IMR-90 (cell line): Measurements from ENCODE around the gene GRK5. TPM values are rescaled to one million over a fixed set of nuclear protein-coding genes. Genes with fewer than 3 reads are reported as not detected.

Source experiments
- ATAC-seq: fragments of 200-7000 bp; cut with Tn5 transposase; 2 replicates; pipeline ENCODE4 v1.9.1; 2020; ENCODE audit warnings: low read depth, mild to moderate bottlenecking, moderate library complexity
- BruUV-seq: library from RNA; stranded (reverse); fragments of 400-500 nt; replicated peaks from 2 replicates; lab custom pipeline; 2021; lab: Mats Ljungman, UMichigan
- CTCF ChIA-PET: fragments of 300-600 bp; formaldehyde crosslinking; extraction: SDS; loops from one replicate; lab custom pipeline; 2021; ENCODE audit warnings: antibody characterized with exemption; lab: Yijun Ruan, JAX
- POLR2A ChIA-PET: fragments of 300-600 bp; sonication (Branson Sonifier 250); formaldehyde crosslinking; loops from one replicate; lab custom pipeline; 2022; ENCODE audit warnings: antibody characterized with exemption; ENCODE audit not compliant: unreplicated experiment; lab: Charles Lee
- DNase-seq: peaks from one replicate; pipeline ENCODE4 v3.0.0; 2013
- H2AFZ ChIP-seq: replicated peaks from 2 replicates; pipeline ENCODE3; 2013; ENCODE audit warnings: low read length, mild to moderate bottlenecking; ENCODE audit not compliant: poor library complexity
- H2AK5ac ChIP-seq: 2 replicates; pipeline ENCODE4 v1.6.1; 2013; ENCODE audit warnings: low read depth, low read length, inconsistent platforms
- H2AK9ac ChIP-seq: replicated peaks from 2 replicates; pipeline ENCODE3; 2013; ENCODE audit warnings: mild to moderate bottlenecking, low read depth, low read length, moderate library complexity; ENCODE audit not compliant: poor library complexity
- H2BK120ac ChIP-seq: 2 replicates; pipeline ENCODE4 v1.6.1; 2013; ENCODE audit warnings: low read depth, low read length, inconsistent platforms
- H2BK15ac ChIP-seq: 3 replicates; pipeline ENCODE4 v1.6.1; 2013; ENCODE audit warnings: low read depth, low read length, inconsistent platforms
- H2BK20ac ChIP-seq: 2 replicates; pipeline ENCODE4 v1.6.1; 2013; ENCODE audit warnings: low read depth, mild to moderate bottlenecking, inconsistent platforms, low read length, moderate library complexity
- H2BK5ac ChIP-seq: 2 replicates; pipeline ENCODE4 v1.6.1; 2013; ENCODE audit warnings: mild to moderate bottlenecking, low read depth, low read length, inconsistent platforms; ENCODE audit not compliant: poor library complexity, severe bottlenecking
- H3K14ac ChIP-seq: replicated peaks from 2 replicates; pipeline ENCODE4 v1.6.1; 2013; ENCODE audit warnings: low read depth, low read length, inconsistent platforms
- H3K18ac ChIP-seq: 2 replicates; pipeline ENCODE4 v1.6.1; 2013; ENCODE audit warnings: low read depth, low read length, control low read depth
- H3K23ac ChIP-seq: 2 replicates; pipeline ENCODE4 v1.6.1; 2013; ENCODE audit warnings: low read depth, low read length, inconsistent platforms
- H3K27ac ChIP-seq: 2 replicates; pipeline ENCODE4 v1.5.1; 2013; ENCODE audit warnings: mild to moderate bottlenecking, control low read depth, low read length; ENCODE audit not compliant: insufficient read depth
- H3K27me3 ChIP-seq: 2 replicates; pipeline ENCODE4 v1.6.1; 2013; ENCODE audit warnings: low read length; ENCODE audit not compliant: control insufficient read depth, insufficient read depth
- H3K36me3 ChIP-seq: 2 replicates; pipeline ENCODE4 v1.6.1; 2013; ENCODE audit warnings: low read length, mixed read lengths; ENCODE audit not compliant: control insufficient read depth, insufficient read depth
- H3K4ac ChIP-seq: 2 replicates; pipeline ENCODE4 v1.6.1; 2013; ENCODE audit warnings: low read depth, low read length, inconsistent platforms
- H3K4me1 ChIP-seq: 2 replicates; pipeline ENCODE4 v1.6.1; 2013; ENCODE audit warnings: low read length, mixed read lengths; ENCODE audit not compliant: control insufficient read depth, insufficient read depth
- H3K4me2 ChIP-seq: 2 replicates; pipeline ENCODE4 v1.6.1; 2013; ENCODE audit warnings: low read depth, mild to moderate bottlenecking, control low read depth, low read length, moderate library complexity
- H3K4me3 ChIP-seq: 2 replicates; pipeline ENCODE4 v1.5.1; 2013; ENCODE audit warnings: low read depth, mild to moderate bottlenecking, control low read depth, low read length, moderate library complexity; ENCODE audit not compliant: insufficient read depth
- H3K56ac ChIP-seq: 2 replicates; pipeline ENCODE4 v1.6.1; 2013; ENCODE audit warnings: low read length, inconsistent platforms; ENCODE audit not compliant: insufficient read depth; ENCODE audit errors: extremely low read depth
- H3K79me1 ChIP-seq, 2 experiments: 2 replicates each; pipeline ENCODE4 v1.6.1; 2013; ENCODE audit warnings: low read length in 2 of 2, inconsistent platforms in 1 of 2, low read depth in 1 of 2
- H3K9ac ChIP-seq: 2 replicates; pipeline ENCODE4 v1.6.1; 2013; ENCODE audit warnings: low read depth, low read length, control low read depth
- H3K9me1 ChIP-seq: 2 replicates; pipeline ENCODE4 v1.6.1; 2013; ENCODE audit warnings: low read length, inconsistent platforms; ENCODE audit not compliant: insufficient read depth
- H3K9me3 ChIP-seq: 2 replicates; pipeline ENCODE4 v1.6.1; 2013; ENCODE audit warnings: low read length; ENCODE audit not compliant: control insufficient read depth, insufficient read depth
- H4K20me1 ChIP-seq: 2 replicates; pipeline ENCODE4 v1.6.1; 2013; ENCODE audit warnings: low read length, inconsistent platforms; ENCODE audit not compliant: insufficient read depth
- H4K5ac ChIP-seq: 2 replicates; pipeline ENCODE4 v1.6.1; 2013; ENCODE audit warnings: mild to moderate bottlenecking, low read depth, low read length, control low read depth
- H4K8ac ChIP-seq, 2 experiments: 2 replicates each; pipeline ENCODE4 v1.6.1; 2013; ENCODE audit warnings: low read depth in 2 of 2, low read length in 2 of 2, control low read depth in 1 of 2, inconsistent platforms in 1 of 2
- H4K91ac ChIP-seq: 2 replicates; pipeline ENCODE4 v1.6.1; 2013; ENCODE audit warnings: low read depth, low read length, inconsistent platforms; ENCODE audit not compliant: insufficient read depth
- CHD1 ChIP-seq: IDR thresholded peaks from 2 replicates; pipeline ENCODE4 v1.6.1; 2012; ENCODE audit warnings: low read depth, low read length, improper control_type of control experiment
- MAFK ChIP-seq: IDR thresholded peaks from 2 replicates; pipeline ENCODE4 v1.6.1; 2012; ENCODE audit warnings: low read depth, low read length, improper control_type of control experiment
- USF2 ChIP-seq: fragments of 150-350 bp; IDR thresholded peaks from 2 replicates; pipeline ENCODE4 v1.6.1; 2017; ENCODE audit warnings: mild to moderate bottlenecking, antibody characterized with exemption, low read length, low read depth
- WGBS, 2 experiments: methylation state at CpG; one replicate each; pipeline versions ENCODE4 v1.1.5 to v1.1.7; 2013; ENCODE audit warnings: missing lambda C conversion rate in 2 of 2; ENCODE audit not compliant: insufficient read length in 1 of 2; ENCODE audit errors: extremely low coverage in 2 of 2; 5-methylcytosine and 5-hydroxymethylcytosine counted together
- dilution Hi-C: fragments of 300-500 bp; cut with HindIII; formaldehyde crosslinking; loops from one replicate; pipeline ENCODE4 v1.14.3; 2018; ENCODE audit warnings: low sequenced_read_pairs; ENCODE audit not compliant: unreplicated experiment
- in situ Hi-C: fragments of 300-500 bp; cut with MboI; formaldehyde crosslinking; loops from 3 replicates; pipeline ENCODE4 v1.14.3; 2019; ENCODE audit warnings: low sequenced_read_pairs, inconsistent platforms, mixed read lengths
- intact Hi-C: fragments of 100-400 bp; cut with micrococcal nuclease; formaldehyde crosslinking; loops from 2 replicates; pipeline ENCODE4 v1.10.0; 2022
- polyA plus RNA-seq, 3 experiments: library from polyadenylated mRNA; depleted of rRNA; stranded (reverse); fragments of >200 nt; gene quantifications; 2 replicates each; pipeline ENCODE4 v1.2.3, GENCODE V29; 2012; ENCODE audit warnings: low replicate concordance in 1 of 3
- total RNA-seq: library from RNA; depleted of rRNA; stranded (reverse); fragments of >200 nt; gene quantifications from 2 replicates; pipeline ENCODE4 v1.2.3, GENCODE V29; 2012

Gene GRK5
- total and polyA plus RNA-seq, 2 of the 4 experiments (the other 2 are of a cell fraction): 12.9 to 16.3 TPM

DNA sequence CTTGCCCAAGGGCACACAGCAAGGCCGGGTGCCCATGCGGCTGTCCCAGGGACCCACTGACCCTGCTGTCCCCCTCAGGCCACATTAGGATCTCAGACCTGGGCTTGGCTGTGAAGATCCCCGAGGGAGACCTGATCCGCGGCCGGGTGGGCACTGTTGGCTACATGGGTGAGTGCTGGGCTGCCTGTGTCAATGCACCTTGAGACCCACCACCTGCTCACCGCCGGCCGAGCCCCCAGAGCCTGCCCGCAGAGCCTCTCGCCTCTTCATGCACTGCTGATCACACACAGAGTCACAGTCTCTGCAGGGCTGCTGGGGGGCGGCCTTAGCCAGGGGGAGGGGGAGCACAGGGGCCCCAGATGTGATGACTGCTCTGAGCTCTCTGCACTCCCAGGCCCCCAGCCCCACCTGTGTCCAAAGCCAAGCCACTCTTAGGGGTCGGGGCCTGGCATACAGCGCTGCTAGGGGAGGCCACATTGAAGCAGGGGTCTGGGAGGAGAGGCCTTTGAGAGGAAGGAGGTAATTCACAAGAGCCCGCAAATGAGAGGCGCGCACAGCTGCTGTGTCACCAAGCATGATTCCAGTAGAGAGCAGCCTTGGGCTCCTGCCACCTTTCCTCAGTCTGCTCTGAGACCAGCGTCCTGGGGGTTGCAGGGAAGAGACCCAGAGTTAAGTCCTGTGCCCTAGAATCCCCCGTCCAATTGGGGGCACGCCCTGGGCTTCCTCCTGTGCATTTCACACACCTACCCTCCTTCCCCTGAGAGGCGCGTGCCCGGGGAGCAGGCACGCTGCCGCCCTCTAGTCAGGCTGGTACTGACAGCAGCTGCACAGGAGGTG lies 234.8 kb downstream of the GRK5 start:
- H3K56ac ChIP-seq: no peak overlapping the region
- intact Hi-C loops (no loop called here), in situ Hi-C loops (no loop called here), dilution Hi-C loops (no loop called here)
- no peak overlapping the region for H4K5ac ChIP-seq
- H3K4ac ChIP-seq: no peak overlapping the region
- no peaks in the 10 kb centered on the region for H3K9me3 ChIP-seq
- no peak overlapping the region for H2AK5ac ChIP-seq
- POLR2A ChIA-PET: no interaction called here
- no peak for DNase-seq
- peaks cover 10% of the 10 kb centered on the region; the same call in 1 of the 2 replicates for H4K20me1 ChIP-seq
- no peak overlapping the region for H2BK15ac ChIP-seq
- H3K4me2 ChIP-seq: no peak overlapping the region
- no peak overlapping the region for H2BK5ac ChIP-seq
- no peak overlapping the region for H2AFZ ChIP-seq
- H3K9ac ChIP-seq: no peak overlapping the region
- 0 out of 2 replicates have a peak, but pooled peaks cover 5% of the 10 kb centered on the region for H3K9me1 ChIP-seq
- WGBS, 2 experiments: 81% methylated on average over 10 of the region's 25 CpGs; no CpG with 5 or more reads in 1 of the 2 experiments
- H3K27me3 ChIP-seq: no peaks in the 10 kb centered on the region
- H4K91ac ChIP-seq: no peak overlapping the region
- peaks cover 0 to 4% of the 10 kb centered on the region in 2 experiments; a peak in 1 of 4 replicates for H3K79me1 ChIP-seq
- no peak overlapping the region for H3K14ac ChIP-seq
- peaks cover 5% of the 10 kb centered on the region; the same call in 1 of the 2 replicates for H3K4me1 ChIP-seq
- H2BK120ac ChIP-seq: no peak overlapping the region
- H3K4me3 ChIP-seq: no peak overlapping the region
- H3K18ac ChIP-seq: no peak overlapping the region
- peak overlapping the region; percentile 32; the same call in 1 of the 2 replicates for H3K27ac ChIP-seq
- peaks cover 80% of the 10 kb centered on the region for H3K36me3 ChIP-seq
- BruUV-seq: no TSS peak
- peak overlapping the region; percentile 48 for H2AK9ac ChIP-seq
- no peak overlapping the region for H2BK20ac ChIP-seq
- H4K8ac ChIP-seq: no peak overlapping the region
- no peak for TF ChIP-seq MAFK
- TF ChIP-seq CHD1: no peak
- no peak for TF ChIP-seq USF2
- H3K23ac ChIP-seq: no peak overlapping the region
- no peak for ATAC-seq
- CTCF ChIA-PET: no interaction called here
